ENCODE data around the gene PFN2.

Gene PFN2

DNA sequence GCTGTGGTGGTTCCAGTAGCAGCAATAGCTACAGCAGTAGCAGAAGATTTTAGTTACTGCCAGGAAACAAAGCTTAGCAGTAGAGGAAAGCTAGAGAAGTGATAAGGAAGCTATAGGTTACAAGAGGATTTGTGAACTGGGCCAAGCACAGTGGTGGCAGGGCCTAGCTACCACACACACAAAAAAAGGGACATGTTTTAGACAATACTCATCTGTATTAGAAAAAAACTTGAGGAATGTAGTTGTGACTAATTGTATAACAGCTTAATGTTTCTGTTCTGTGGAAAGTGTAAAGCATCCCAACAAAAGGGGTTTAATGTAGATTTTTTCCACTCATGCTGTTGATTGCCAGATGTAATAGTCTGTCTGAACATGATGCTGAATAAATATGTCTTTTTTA lies 29.9 kb upstream of the PFN2 start:
- H3K9me3 ChIP-seq (ENCODE audit: control insufficient read depth, insufficient read depth, low read length) = no peaks in the 10 kb centered on the region
- TF ChIP-seq, protein P1, sequence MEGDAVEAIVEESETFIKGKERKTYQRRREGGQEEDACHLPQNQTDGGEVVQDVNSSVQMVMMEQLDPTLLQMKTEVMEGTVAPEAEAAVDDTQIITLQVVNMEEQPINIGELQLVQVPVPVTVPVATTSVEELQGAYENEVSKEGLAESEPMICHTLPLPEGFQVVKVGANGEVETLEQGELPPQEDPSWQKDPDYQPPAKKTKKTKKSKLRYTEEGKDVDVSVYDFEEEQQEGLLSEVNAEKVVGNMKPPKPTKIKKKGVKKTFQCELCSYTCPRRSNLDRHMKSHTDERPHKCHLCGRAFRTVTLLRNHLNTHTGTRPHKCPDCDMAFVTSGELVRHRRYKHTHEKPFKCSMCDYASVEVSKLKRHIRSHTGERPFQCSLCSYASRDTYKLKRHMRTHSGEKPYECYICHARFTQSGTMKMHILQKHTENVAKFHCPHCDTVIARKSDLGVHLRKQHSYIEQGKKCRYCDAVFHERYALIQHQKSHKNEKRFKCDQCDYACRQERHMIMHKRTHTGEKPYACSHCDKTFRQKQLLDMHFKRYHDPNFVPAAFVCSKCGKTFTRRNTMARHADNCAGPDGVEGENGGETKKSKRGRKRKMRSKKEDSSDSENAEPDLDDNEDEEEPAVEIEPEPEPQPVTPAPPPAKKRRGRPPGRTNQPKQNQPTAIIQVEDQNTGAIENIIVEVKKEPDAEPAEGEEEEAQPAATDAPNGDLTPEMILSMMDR (IDR thresholded peaks at IDR 0.05; ENCODE audit: low read depth, low read length, poor library complexity, severe bottlenecking) = no peak
- TF ChIP-seq EZH2phosphoT487 (IDR thresholded peaks at IDR 0.05; ENCODE audit: borderline replicate concordance, low read length) = no peak
- H3K9me2 ChIP-seq (replicated peaks; ENCODE audit: control insufficient read depth, low read length) = no peaks in the 10 kb centered on the region
- H4K20me1 ChIP-seq (ENCODE audit: control insufficient read depth, insufficient read depth, low read depth, low read length) = no peaks in the 10 kb centered on the region
- no peaks in the 10 kb centered on the region for H3K36me3 ChIP-seq (ENCODE audit: control insufficient read depth, low read length)
- H3K4me1 ChIP-seq (ENCODE audit: control insufficient read depth, low read length) = no peaks in the 10 kb centered on the region
- H3K79me2 ChIP-seq (ENCODE audit: control insufficient read depth, low read length) = no peaks in the 10 kb centered on the region
- H3K4me3 ChIP-seq (ENCODE audit: low read length) = no peak overlapping the region
- H3K4me2 ChIP-seq (ENCODE audit: low read length) = no peak overlapping the region
- no peaks in the 10 kb centered on the region for H3F3A ChIP-seq (ENCODE audit: control insufficient read depth, insufficient read depth)
- no peak overlapping the region for H3K27ac ChIP-seq (ENCODE audit: low read depth, low read length)
- 0 out of 2 replicates have a peak, but pooled peaks cover 4% of the 10 kb centered on the region for H3K27me3 ChIP-seq (ENCODE audit: control insufficient read depth, low read length)

DNA sequence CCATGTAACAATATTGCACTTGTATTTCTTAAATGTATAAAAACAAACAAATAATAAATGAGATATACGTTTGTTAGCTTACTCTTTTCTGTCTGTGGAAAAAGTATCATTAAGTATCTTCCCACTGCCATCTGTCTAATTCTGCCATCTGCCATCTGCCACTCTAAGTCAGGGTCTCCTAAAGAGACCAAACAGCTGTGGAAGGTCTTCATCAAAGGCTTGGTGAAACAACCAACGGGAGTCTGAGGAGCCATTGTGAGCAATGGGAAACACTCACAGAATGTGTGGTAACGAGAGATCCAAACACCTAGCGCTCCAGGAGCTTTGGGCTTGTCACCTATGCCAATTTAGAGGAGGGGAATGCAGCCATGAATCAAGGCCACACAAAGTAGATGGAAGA lies 28.7 kb upstream of the PFN2 start:
- no peak overlapping the region for H3K4me2 ChIP-seq (ENCODE audit: low read length)
- no peaks in the 10 kb centered on the region for H3K4me1 ChIP-seq (ENCODE audit: control insufficient read depth, low read length)
- no peaks in the 10 kb centered on the region for H3K9me2 ChIP-seq (replicated peaks; ENCODE audit: control insufficient read depth, low read length)
- H3K36me3 ChIP-seq (ENCODE audit: control insufficient read depth, low read length) = no peaks in the 10 kb centered on the region
- no peaks in the 10 kb centered on the region for H4K20me1 ChIP-seq (ENCODE audit: control insufficient read depth, insufficient read depth, low read depth, low read length)
- no peaks in the 10 kb centered on the region for H3K79me2 ChIP-seq (ENCODE audit: control insufficient read depth, low read length)
- H3K27ac ChIP-seq (ENCODE audit: low read depth, low read length) = no peak overlapping the region
- H3K4me3 ChIP-seq (ENCODE audit: low read length) = no peak overlapping the region
- TF ChIP-seq EZH2phosphoT487 (IDR thresholded peaks at IDR 0.05; ENCODE audit: borderline replicate concordance, low read length) = no peak
- TF ChIP-seq, protein P1 (IDR thresholded peaks at IDR 0.05; ENCODE audit: low read depth, low read length, poor library complexity, severe bottlenecking) = no peak
- no peaks in the 10 kb centered on the region for H3F3A ChIP-seq (ENCODE audit: control insufficient read depth, insufficient read depth)
- 0 out of 2 replicates have a peak, but pooled peaks cover 4% of the 10 kb centered on the region for H3K27me3 ChIP-seq (ENCODE audit: control insufficient read depth, low read length)
- H3K9me3 ChIP-seq (ENCODE audit: control insufficient read depth, insufficient read depth, low read length) = peaks cover 3% of the 10 kb centered on the region; the same call in 1 of the 2 replicates

DNA sequence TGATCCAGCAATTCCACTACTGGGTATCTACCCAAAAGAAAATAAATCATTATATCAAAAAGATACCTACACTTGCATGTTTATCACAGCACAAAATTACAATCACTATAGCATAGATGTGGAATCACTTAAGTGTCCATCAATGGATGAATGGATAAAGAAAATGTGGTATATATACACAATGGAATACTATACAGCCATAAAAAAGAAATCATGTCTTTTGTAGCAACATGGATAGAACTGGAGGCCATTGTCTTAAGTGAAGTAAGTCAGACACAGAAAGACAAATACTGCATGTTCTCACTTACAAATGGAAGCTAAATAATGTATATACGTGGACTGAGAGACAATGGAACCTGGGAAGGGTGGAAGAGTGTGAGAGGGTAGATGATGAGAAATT lies 28.3 kb upstream of the PFN2 start:
- TF ChIP-seq, protein P1 (IDR thresholded peaks at IDR 0.05; ENCODE audit: low read depth, low read length, poor library complexity, severe bottlenecking) = no peak
- TF ChIP-seq EZH2phosphoT487 (IDR thresholded peaks at IDR 0.05; ENCODE audit: borderline replicate concordance, low read length) = no peak

More for the DNA sequence above, 28.3 kb upstream of the PFN2 start:
- Histone ChIP-seq H3K4me3 (ENCODE audit: low read length) (no peak overlapping the region), H3F3A (ENCODE audit: control insufficient read depth, insufficient read depth) (no peaks in the 10 kb centered on the region), H4K20me1 (ENCODE audit: control insufficient read depth, insufficient read depth, low read depth, low read length) (no peaks in the 10 kb centered on the region), H3K79me2 (ENCODE audit: control insufficient read depth, low read length) (no peaks in the 10 kb centered on the region), H3K27ac (ENCODE audit: low read depth, low read length) (no peak overlapping the region), H3K27me3 (ENCODE audit: control insufficient read depth, low read length) (0 out of 2 replicates have a peak, but pooled peaks cover 4% of the 10 kb centered on the region), H3K9me3 (ENCODE audit: control insufficient read depth, insufficient read depth, low read length) (peaks cover 3% of the 10 kb centered on the region; the same call in 1 of the 2 replicates), H3K9me2 (replicated peaks; ENCODE audit: control insufficient read depth, low read length) (no peaks in the 10 kb centered on the region), H3K4me1 (ENCODE audit: control insufficient read depth, low read length) (no peaks in the 10 kb centered on the region), H3K36me3 (ENCODE audit: control insufficient read depth, low read length) (no peaks in the 10 kb centered on the region), H3K4me2 (ENCODE audit: low read length) (no peak overlapping the region)

Measured in DOHH2 (cell line).